ENCODE results near the gene F2RL1.
A peak's percentile ranks its signal among the peaks of the same experiment; 100 is the strongest.

The F2RL1 gene

DNA sequence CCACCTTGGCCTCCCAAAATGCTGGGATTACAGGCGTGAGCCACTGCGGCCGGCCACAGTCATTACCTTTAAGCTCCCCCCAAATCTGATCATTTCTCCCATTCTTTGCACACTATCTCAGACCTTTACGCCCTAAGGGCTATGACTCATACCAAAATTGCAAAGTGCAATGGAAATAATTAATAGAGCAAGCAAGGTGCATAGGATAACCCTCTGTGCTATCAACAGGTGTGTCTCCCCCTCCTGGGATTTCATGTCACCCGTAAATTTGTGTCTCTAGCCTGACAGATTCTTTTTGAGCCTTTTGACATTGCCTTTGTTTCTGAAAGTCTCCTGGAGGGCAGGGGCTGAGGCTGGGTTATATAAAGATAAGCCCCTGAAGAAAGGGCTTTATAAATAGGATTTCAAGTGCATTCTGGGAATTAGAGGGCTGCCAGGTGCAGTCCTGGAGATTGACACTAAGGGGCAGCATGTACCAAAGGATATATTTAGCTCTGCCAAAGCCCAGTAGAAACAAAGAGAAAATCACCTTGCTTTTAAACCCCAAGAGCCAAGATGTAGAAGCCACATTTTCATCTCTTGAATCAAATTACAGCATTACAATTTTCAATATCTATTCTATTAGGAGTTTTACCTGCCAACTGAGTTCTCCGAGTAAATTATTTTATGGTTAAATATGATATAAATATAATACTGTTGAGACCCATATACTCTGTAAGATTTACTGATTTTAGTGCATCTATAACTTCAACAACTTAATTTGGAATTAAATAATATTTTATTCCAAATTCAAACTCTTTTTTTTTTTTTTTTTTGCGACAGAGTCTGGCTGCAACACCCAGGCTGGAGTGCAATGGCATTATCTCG, 49.2 kb downstream of the F2RL1 start:
- peak; percentile 37 for DNase-seq (ENCODE audit: low read depth)
- TF ChIP-seq, protein P1, sequence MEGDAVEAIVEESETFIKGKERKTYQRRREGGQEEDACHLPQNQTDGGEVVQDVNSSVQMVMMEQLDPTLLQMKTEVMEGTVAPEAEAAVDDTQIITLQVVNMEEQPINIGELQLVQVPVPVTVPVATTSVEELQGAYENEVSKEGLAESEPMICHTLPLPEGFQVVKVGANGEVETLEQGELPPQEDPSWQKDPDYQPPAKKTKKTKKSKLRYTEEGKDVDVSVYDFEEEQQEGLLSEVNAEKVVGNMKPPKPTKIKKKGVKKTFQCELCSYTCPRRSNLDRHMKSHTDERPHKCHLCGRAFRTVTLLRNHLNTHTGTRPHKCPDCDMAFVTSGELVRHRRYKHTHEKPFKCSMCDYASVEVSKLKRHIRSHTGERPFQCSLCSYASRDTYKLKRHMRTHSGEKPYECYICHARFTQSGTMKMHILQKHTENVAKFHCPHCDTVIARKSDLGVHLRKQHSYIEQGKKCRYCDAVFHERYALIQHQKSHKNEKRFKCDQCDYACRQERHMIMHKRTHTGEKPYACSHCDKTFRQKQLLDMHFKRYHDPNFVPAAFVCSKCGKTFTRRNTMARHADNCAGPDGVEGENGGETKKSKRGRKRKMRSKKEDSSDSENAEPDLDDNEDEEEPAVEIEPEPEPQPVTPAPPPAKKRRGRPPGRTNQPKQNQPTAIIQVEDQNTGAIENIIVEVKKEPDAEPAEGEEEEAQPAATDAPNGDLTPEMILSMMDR (IDR thresholded peaks at IDR 0.05; ENCODE audit: control insufficient read depth, extremely low read depth, insufficient read depth): peak; percentile 82
- H3K4me3 ChIP-seq (ENCODE audit: low read depth, low read length): no peak overlapping the region

DNA sequence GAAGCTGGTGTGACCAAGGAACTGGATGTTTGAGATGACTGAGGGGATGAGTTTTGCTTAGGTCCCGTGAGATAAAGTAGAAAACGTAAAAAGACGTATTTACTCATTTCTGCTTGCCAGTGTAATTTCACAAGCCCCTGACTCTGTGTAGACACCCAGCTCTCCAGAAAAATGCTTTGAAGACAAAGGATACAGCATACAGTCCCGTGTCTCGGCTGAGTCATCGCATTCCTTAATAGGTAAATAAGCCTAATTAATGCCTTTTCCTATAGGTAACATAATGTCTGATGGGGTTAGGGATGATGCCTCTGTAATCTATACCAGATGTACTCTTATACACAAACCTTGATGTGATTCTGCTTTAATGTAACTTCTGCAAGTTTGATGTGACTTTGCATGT, 51.2 kb downstream of the F2RL1 start:
- no peak for DNase-seq (ENCODE audit: low read depth)
- TF ChIP-seq, protein P1 (IDR thresholded peaks at IDR 0.05; ENCODE audit: control insufficient read depth, extremely low read depth, insufficient read depth): no peak
- H3K4me3 ChIP-seq (ENCODE audit: low read depth, low read length): no peak overlapping the region

DNA sequence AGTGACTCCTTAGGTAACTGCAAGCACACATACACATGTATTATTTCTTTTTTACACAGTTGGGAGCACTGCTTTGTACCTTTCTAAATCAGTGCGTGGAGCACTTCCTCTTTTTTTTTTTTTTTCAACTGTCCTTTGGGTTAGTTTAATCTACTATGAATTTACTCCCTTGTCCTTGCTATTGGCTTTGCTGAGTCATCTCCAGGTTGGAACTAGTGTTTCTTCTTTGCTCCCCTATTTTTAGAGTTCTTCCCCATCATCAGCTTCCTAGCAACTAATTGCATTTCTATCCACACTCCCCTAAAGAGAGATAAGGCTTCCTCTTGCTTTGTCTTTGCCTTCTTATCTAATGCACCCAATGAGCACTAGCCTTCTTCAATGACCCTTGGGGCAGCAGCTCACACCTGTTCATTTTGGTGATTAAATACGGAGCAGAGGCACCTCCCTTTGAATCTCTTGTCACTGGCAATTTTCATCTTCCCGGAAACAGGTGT, 55.3 kb downstream of the F2RL1 start:
- no peak overlapping the region for H3K4me3 ChIP-seq (ENCODE audit: low read depth, low read length)
- TF ChIP-seq, protein P1 (IDR thresholded peaks at IDR 0.05; ENCODE audit: control insufficient read depth, extremely low read depth, insufficient read depth): no peak
- DNase-seq (ENCODE audit: low read depth): no peak

All from LNCaP clone FGC (cell line).